Spleen (tissue), 11 donors: ENCODE measurements around the gene PDIA5. TPM values are rescaled to one million over a fixed set of nuclear protein-coding genes. Genes with fewer than 3 reads are reported as not detected.

Experiments
- DNase-seq: peaks from one replicate; pipeline ENCODE4 v3.0.0-alpha.2; 2020
- H3K27ac ChIP-seq, 8 donors: fragments of 200-600 bp; sonication (generic) in 7 of 8; 1 replicate in 4 of 8; 2 replicates in 4 of 8; pipeline versions ENCODE4 v1.5.0 to v1.8.0; 2016 to 2021; ENCODE audit warnings: inconsistent platforms in 4 of 8, mild to moderate bottlenecking in 4 of 8, moderate library complexity in 1 of 8
- H3K27me3 ChIP-seq, 7 donors: fragments of 200-600 bp; sonication (generic) in 6 of 7; replicated peaks in 1 of 7; 1 replicate in 4 of 7; 2 replicates in 3 of 7; pipeline versions ENCODE4 v1.5.0 to v1.8.0; 2016 to 2021; ENCODE audit warnings: inconsistent platforms in 3 of 7, mild to moderate bottlenecking in 1 of 7
- H3K36me3 ChIP-seq, 6 donors: fragments of 200-600 bp; sonication (generic) in 5 of 6; 1 replicate in 4 of 6; 2 replicates in 2 of 6; pipeline versions ENCODE4 v1.5.0 to v1.8.0; 2016 to 2021; ENCODE audit warnings: inconsistent platforms in 2 of 6
- H3K4me1 ChIP-seq, 6 donors: fragments of 200-600 bp; sonication (generic) in 5 of 6; 1 replicate in 3 of 6; 2 replicates in 3 of 6; pipeline versions ENCODE4 v1.5.0 to v1.8.0; 2016 to 2021; ENCODE audit warnings: inconsistent platforms in 3 of 6
- H3K4me3 ChIP-seq, 8 donors: fragments of 200-600 bp; sonication (generic) in 7 of 8; 1 replicate in 4 of 8; 2 replicates in 4 of 8; pipeline versions ENCODE4 v1.5.0 to v1.8.0; 2016 to 2021; ENCODE audit warnings: inconsistent platforms in 4 of 8, mild to moderate bottlenecking in 4 of 8, moderate library complexity in 2 of 8
- H3K9me3 ChIP-seq, 8 donors: fragments of 200-600 bp; sonication (generic) in 7 of 8; 1 replicate in 4 of 8; 2 replicates in 4 of 8; pipeline versions ENCODE4 v1.5.0 to v1.8.0; 2016 to 2021; ENCODE audit warnings: inconsistent platforms in 4 of 8
- CTCF ChIP-seq, 11 experiments: fragments of 200-600 bp in 7 of 11; fragments of 450-650 bp in 4 of 11; sonication (generic) in 4 of 11; IDR thresholded peaks in 8 of 11; conservative IDR thresholded peaks in 3 of 11; 1 replicate in 7 of 11; 2 replicates in 4 of 11; pipeline versions ENCODE4 v1.4.0 to v1.8.0; 2016 to 2021; ENCODE audit warnings: antibody characterized with exemption in 11 of 11, inconsistent platforms in 4 of 11, mild to moderate bottlenecking in 1 of 11
- POLR2A ChIP-seq, 3 donors: fragments of 450-650 bp; IDR thresholded peaks; one replicate each; pipeline ENCODE4 v1.5.1; 2017; ENCODE audit warnings: antibody characterized with exemption in 3 of 3, mild to moderate bottlenecking in 1 of 3
- POLR2AphosphoS5 ChIP-seq, 3 donors: sonication (generic); formaldehyde crosslinking; IDR thresholded peaks; one replicate each; pipeline ENCODE4 v1.5.1; 2017; ENCODE audit warnings: antibody characterized with exemption in 3 of 3
- WGBS, 5 donors: extraction: QIAGEN DNeasy Blood & Tissue Kit in 3 of 5; methylation state at CpG; one replicate each; pipeline versions ENCODE4 v1.1.5 to v1.1.7; 2013 to 2018; 5-methylcytosine and 5-hydroxymethylcytosine counted together
- intact Hi-C: fragments of 100-400 bp; cut with DNase I; formaldehyde crosslinking; loops from one replicate; pipeline ENCODE4 v1.15.0; 2023; ENCODE audit warnings: low total_unique reads
- polyA plus RNA-seq, 3 donors: library from polyadenylated mRNA; stranded (reverse); fragments of 200-250 nt; gene quantifications; one replicate each; pipeline ENCODE4 v1.2.1, GENCODE V29; 2013
- total RNA-seq, 7 donors: library from RNA; depleted of rRNA in 3 of 7; stranded (reverse); fragments of >200 nt in 3 of 7; fragmentation: NEBNext Ultra II Directional in 4 of 7; extraction: Animal tissue kit (Norgen Biotek cat#: 25700) in 4 of 7; gene quantifications; one replicate each; pipeline versions ENCODE4 v1.1.0 to v1.2.1, GENCODE V29; 2016 to 2021
- donor health status: healthy with polysubstance abuse.
- donor health status: DM: no; HTN: no; CAD: no; lungs with moderate emphysema.
- donor health status: DM: no; HTN: no; CAD: no.
- donor health status: Bipolar disorder and iron deficiency.
- donor health status: healthy.
- donor health status: DM: no; HTN: no; CAD: no.
- donor health status: DM: yes; HTN: yes; CAD: no.

Gene PDIA5
- total and polyA plus RNA-seq, 10 donors, result 5.8 to 30.2 (median 19.7) TPM

DNA sequence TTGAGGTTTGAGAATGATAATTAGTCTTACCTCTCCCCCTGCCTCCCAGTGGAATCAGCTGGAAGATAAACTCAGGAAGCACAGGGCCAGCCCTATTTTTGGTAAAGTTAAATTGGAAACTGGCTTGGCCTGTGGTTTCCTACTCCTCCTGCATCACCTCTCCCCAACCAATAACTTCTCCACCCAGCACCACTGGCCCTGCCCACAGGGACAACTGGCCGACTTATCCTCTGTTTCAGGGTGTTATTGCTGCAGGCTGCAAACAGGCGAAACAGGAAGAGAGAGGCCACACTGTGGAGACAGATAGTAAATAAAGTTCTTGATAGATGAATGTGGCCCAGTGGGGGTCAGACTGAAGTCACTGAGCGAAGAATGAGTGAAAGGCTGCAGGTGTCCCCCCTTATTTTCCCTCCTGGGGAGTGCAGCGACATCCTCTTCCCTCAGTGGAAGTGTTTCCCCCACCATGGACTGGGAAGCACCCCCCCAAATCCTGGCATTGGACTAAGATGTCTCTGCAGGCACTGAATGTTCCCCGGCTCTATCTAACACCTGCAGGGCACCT, 47.1 kb downstream of the PDIA5 start:
- peaks cover 0 to 86% (median 16%) of the 10 kb centered on the region in 6 donors for H3K36me3 ChIP-seq
- no peaks in the 10 kb centered on the region for H3K27me3 ChIP-seq
- DNase-seq, result peak; percentile 51
- no peak overlapping the region for H3K27ac ChIP-seq
- H3K9me3 ChIP-seq, result no peaks in the 10 kb centered on the region
- H3K4me3 ChIP-seq, result no peak overlapping the region
- peaks cover 0 to 47% (median 2%) of the 10 kb centered on the region in 6 donors for H3K4me1 ChIP-seq
- 27 to 59% (median 45%) methylated on average over 5 of the region's 5 CpGs for WGBS, 5 donors
- no peak for TF ChIP-seq POLR2AphosphoS5 (IDR thresholded peaks at IDR 0.05)
- TF ChIP-seq POLR2A (IDR thresholded peaks at IDR 0.05), result no peak
- no peak for TF ChIP-seq CTCF (IDR thresholded peaks at IDR 0.05 in 8 of 11, conservative IDR thresholded peaks at IDR 0.05 in 3 of 11)
- intact Hi-C loops, result no loop called here

- Histone ChIP-seq H3K4me3 (no peak overlapping the region), H3K27me3 (no peaks in the 10 kb centered on the region), H3K9me3 (no peaks in the 10 kb centered on the region), H3K36me3 (peaks cover 0 to 85% (median 21%) of the 10 kb centered on the region in 6 donors), H3K27ac (no peak overlapping the region), H3K4me1 (peaks cover 0 to 37% (median 2%) of the 10 kb centered on the region in 6 donors)
- DNase-seq, result peak; percentile 67
- TF ChIP-seq POLR2AphosphoS5 (IDR thresholded peaks at IDR 0.05) (no peak), POLR2A (IDR thresholded peaks at IDR 0.05) (no peak), CTCF (IDR thresholded peaks at IDR 0.05 in 8 of 11, conservative IDR thresholded peaks at IDR 0.05 in 3 of 11) (no peak)
- intact Hi-C loops, result no loop called here
- 95 to 100% (median 98%) methylated on average over 4 to 10 of the region's 10 CpGs for WGBS, 5 donors
Observed at GRCh38 chr3:123116116-123116515, 49.3 kb downstream of the PDIA5 start.

DNA sequence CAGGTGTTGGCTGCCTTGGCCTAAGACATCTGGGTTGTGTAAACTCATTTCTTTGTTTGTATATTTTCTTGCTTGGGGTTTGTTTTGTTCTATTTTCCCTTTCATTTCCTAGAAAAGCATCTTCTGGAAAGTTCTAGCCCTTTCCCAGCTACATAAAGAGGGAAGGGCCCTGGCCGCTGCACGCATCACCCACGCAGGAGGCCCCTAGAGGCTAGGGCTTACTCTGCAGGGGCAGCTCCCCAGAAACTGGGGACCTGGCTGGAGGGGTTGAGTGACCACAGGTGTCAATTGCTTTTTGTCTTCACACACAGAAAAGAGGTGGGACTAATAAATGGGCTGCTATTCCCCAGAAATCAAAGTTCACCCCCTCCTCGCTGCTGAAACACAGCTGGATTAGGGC, 52.6 kb downstream of the PDIA5 start:
- no peaks in the 10 kb centered on the region for H3K9me3 ChIP-seq
- H3K27me3 ChIP-seq, result no peaks in the 10 kb centered on the region
- H3K27ac ChIP-seq, result no peak overlapping the region
- peaks cover 0 to 7% (median 0%) of the 10 kb centered on the region in 6 donors for H3K4me1 ChIP-seq
- intact Hi-C loops, result no loop called here
- H3K36me3 ChIP-seq, result peaks cover 0 to 99% (median 32%) of the 10 kb centered on the region in 6 donors
- no peak overlapping the region for H3K4me3 ChIP-seq
- DNase-seq, result peak; percentile 47
- 92 to 98% (median 96%) methylated on average over 4 of the region's 4 CpGs for WGBS, 5 donors
- TF ChIP-seq POLR2AphosphoS5 (IDR thresholded peaks at IDR 0.05), result no peak
- TF ChIP-seq POLR2A (IDR thresholded peaks at IDR 0.05), result no peak
- TF ChIP-seq CTCF (IDR thresholded peaks at IDR 0.05 in 8 of 11, conservative IDR thresholded peaks at IDR 0.05 in 3 of 11), result no peak

DNA sequence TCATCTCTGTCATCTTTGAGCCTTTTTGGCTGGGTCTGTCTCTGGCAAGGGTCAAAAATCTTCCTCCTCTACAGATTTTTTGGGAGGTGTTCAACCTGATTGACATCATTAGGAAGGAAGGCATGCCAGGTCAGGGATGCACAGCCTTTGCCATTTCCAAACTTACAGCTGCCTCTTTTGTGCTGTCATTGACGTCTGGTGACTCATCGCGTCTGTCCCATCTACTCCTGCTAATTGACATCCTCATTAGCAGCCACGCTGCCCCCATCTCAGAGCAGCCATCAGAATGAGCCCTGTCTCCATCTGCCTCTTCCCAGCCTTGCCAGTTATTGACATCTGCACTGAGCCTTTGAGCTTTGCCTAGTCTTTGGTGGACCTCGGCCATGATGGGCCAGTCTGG, 53.0 kb downstream of the PDIA5 start:
- H3K9me3 ChIP-seq, result no peaks in the 10 kb centered on the region
- no peak overlapping the region for H3K4me3 ChIP-seq
- DNase-seq, result peak; percentile 9
- H3K36me3 ChIP-seq, result peaks cover 0 to 99% (median 35%) of the 10 kb centered on the region in 6 donors
- TF ChIP-seq POLR2AphosphoS5 (IDR thresholded peaks at IDR 0.05) (peak in 1 of 3 donors; percentile 30), CTCF (IDR thresholded peaks at IDR 0.05 in 8 of 11, conservative IDR thresholded peaks at IDR 0.05 in 3 of 11) (no peak)
- H3K27me3 ChIP-seq, result no peaks in the 10 kb centered on the region
- intact Hi-C loops, result no loop called here
- peaks cover 0 to 5% (median 0%) of the 10 kb centered on the region in 6 donors for H3K4me1 ChIP-seq
- 51 to 92% (median 77%) methylated on average over 5 of the region's 5 CpGs for WGBS, 5 donors
- no peak overlapping the region for H3K27ac ChIP-seq
